ENCODE measurements around the gene SSMEM1. TPM values are rescaled to one million over a fixed set of nuclear protein-coding genes. Genes with fewer than 3 reads are reported as not detected.

Gene SSMEM1
- total and polyA plus RNA-seq, 2 experiments from 2014 or later, result not detected

DNA sequence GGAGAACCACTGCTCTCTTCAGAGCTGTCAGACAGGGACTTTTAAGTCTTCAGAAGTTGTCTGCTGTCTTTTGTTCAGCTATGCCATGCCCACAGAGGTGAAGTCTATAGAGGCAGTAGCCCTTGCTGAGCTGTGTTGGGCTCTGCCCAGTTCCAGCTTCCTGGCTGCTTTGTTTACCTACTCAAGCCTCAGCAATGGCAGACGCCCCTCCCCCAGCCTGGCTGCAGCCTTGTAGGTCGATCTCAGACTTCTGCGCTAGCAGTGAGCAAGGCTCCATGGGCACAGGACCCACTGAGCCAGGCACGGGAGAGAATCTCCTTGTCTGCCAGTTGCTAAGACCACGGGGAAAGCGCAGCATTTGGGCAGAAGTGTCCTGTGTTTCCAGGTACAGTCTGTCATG, 46.9 kb downstream of the SSMEM1 start:
- DNase-seq (ENCODE audit: low spot score), result no peak

DNA sequence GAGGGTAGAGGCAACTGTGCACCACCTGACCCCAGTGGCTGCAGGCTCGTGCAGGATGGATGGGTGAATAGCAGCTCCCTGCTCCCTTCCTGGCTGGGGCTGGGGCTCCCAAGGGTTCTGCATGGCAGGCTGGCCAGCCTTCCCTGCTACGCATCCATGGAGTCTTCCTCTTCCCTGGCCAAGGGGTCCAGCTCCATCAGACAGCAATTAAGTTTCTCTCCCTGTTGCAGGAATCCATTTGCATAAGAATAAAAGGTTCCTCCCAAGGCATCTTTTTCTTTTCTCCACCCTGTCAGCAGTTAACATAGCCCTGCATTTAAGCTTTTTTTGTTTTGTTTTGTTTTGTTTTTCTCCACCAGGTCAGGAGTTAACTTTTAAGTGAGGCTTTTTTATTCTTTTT, 49.0 kb downstream of the SSMEM1 start:
- Histone ChIP-seq H3K4me3 (no peak overlapping the region), H3K36me3 (replicated peaks; ENCODE audit: insufficient read depth, low read depth) (no peaks in the 10 kb centered on the region), H2AFZ (no peak overlapping the region), H3K4me2 (no peak overlapping the region), H4K20me1 (ENCODE audit: insufficient read depth, poor library complexity, severe bottlenecking) (no peaks in the 10 kb centered on the region), H3K27me3 (no peaks in the 10 kb centered on the region), H3K9me3 (ENCODE audit: low read depth) (peaks cover 11% of the 10 kb centered on the region), H3K9me2 (replicated peaks; ENCODE audit: insufficient read depth) (no peaks in the 10 kb centered on the region), H3K27ac (no peak overlapping the region), H3K4me1 (ENCODE audit: insufficient read depth) (no peaks in the 10 kb centered on the region), H3K79me2 (no peaks in the 10 kb centered on the region)
- 76% methylated on average over 2 of the region's 2 CpGs for WGBS (ENCODE audit: low lambda C conversion rate, missing lambda C conversion rate)
- no peak for TF ChIP-seq EZH2phosphoT487 (IDR thresholded peaks at IDR 0.05; ENCODE audit: low read depth, severe bottlenecking, unreplicated experiment)
- TF ChIP-seq, protein P1, sequence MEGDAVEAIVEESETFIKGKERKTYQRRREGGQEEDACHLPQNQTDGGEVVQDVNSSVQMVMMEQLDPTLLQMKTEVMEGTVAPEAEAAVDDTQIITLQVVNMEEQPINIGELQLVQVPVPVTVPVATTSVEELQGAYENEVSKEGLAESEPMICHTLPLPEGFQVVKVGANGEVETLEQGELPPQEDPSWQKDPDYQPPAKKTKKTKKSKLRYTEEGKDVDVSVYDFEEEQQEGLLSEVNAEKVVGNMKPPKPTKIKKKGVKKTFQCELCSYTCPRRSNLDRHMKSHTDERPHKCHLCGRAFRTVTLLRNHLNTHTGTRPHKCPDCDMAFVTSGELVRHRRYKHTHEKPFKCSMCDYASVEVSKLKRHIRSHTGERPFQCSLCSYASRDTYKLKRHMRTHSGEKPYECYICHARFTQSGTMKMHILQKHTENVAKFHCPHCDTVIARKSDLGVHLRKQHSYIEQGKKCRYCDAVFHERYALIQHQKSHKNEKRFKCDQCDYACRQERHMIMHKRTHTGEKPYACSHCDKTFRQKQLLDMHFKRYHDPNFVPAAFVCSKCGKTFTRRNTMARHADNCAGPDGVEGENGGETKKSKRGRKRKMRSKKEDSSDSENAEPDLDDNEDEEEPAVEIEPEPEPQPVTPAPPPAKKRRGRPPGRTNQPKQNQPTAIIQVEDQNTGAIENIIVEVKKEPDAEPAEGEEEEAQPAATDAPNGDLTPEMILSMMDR (IDR thresholded peaks at IDR 0.05; ENCODE audit: poor library complexity), result no peak
- no peak for TF ChIP-seq EZH2 (IDR thresholded peaks at IDR 0.05; ENCODE audit: borderline replicate concordance)
- no peak for DNase-seq (ENCODE audit: low spot score)

More for the DNA sequence above, 46.9 kb downstream of the SSMEM1 start:
- Histone ChIP-seq H3K4me1 (ENCODE audit: insufficient read depth) (no peaks in the 10 kb centered on the region), H3K4me3 (no peak overlapping the region), H3K79me2 (no peaks in the 10 kb centered on the region), H2AFZ (no peak overlapping the region), H3K9me3 (ENCODE audit: low read depth) (peaks cover 11% of the 10 kb centered on the region), H4K20me1 (ENCODE audit: insufficient read depth, poor library complexity, severe bottlenecking) (no peaks in the 10 kb centered on the region), H3K4me2 (no peak overlapping the region), H3K9me2 (replicated peaks; ENCODE audit: insufficient read depth) (no peaks in the 10 kb centered on the region), H3K27me3 (no peaks in the 10 kb centered on the region), H3K27ac (no peak overlapping the region), H3K36me3 (replicated peaks; ENCODE audit: insufficient read depth, low read depth) (no peaks in the 10 kb centered on the region)
- no peak for TF ChIP-seq EZH2 (IDR thresholded peaks at IDR 0.05; ENCODE audit: borderline replicate concordance)
- TF ChIP-seq EZH2phosphoT487 (IDR thresholded peaks at IDR 0.05; ENCODE audit: low read depth, severe bottlenecking, unreplicated experiment), result no peak
- TF ChIP-seq, protein P1 (IDR thresholded peaks at IDR 0.05; ENCODE audit: poor library complexity), result no peak
- WGBS (ENCODE audit: low lambda C conversion rate, missing lambda C conversion rate), result 80% methylated on average over 6 of the region's 6 CpGs

DNA sequence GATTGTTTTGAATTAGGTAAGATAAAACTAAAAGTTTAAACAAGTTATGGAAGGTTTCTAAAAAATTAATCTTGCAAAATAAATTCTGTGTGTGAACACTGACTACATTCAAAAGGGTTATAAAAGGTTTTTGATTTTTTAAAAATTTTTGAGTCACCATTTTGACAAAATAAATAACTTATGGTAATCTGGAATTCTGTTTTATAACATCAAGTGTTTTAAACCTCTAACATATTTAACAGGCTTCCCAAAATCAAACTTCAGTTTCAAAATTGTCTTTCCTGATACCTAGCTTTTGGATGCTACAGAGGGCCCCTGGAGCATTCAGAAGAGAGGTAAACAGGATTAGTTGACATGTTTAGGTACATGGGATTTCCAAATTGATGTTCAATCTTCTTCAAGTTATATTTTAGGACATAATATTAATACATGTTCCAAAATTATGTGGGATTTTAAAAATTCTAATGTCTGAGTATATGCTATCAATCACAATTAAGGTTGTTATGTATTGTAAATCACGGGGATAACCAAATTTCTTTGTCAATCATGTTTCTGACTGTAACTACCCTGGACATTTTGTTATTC, 50.9 kb downstream of the SSMEM1 start:
- no peaks in the 10 kb centered on the region for H3K36me3 ChIP-seq (replicated peaks; ENCODE audit: insufficient read depth, low read depth)
- no peak overlapping the region for H2AFZ ChIP-seq
- H3K9me3 ChIP-seq (ENCODE audit: low read depth), result peaks cover 11% of the 10 kb centered on the region
- H3K4me3 ChIP-seq, result no peak overlapping the region
- no peaks in the 10 kb centered on the region for H3K9me2 ChIP-seq (replicated peaks; ENCODE audit: insufficient read depth)
- H4K20me1 ChIP-seq (ENCODE audit: insufficient read depth, poor library complexity, severe bottlenecking), result no peaks in the 10 kb centered on the region
- DNase-seq (ENCODE audit: low spot score), result no peak
- TF ChIP-seq, protein P1 (IDR thresholded peaks at IDR 0.05; ENCODE audit: poor library complexity), result no peak
- TF ChIP-seq EZH2phosphoT487 (IDR thresholded peaks at IDR 0.05; ENCODE audit: low read depth, severe bottlenecking, unreplicated experiment) (no peak), EZH2 (IDR thresholded peaks at IDR 0.05; ENCODE audit: borderline replicate concordance) (no peak)
- H3K27ac ChIP-seq, result no peak overlapping the region
- H3K79me2 ChIP-seq, result no peaks in the 10 kb centered on the region
- H3K4me1 ChIP-seq (ENCODE audit: insufficient read depth), result peaks cover under 1% of the 10 kb centered on the region
- WGBS (ENCODE audit: low lambda C conversion rate, missing lambda C conversion rate), result 61% methylated on average over 1 of the region's 1 CpG
- no peak overlapping the region for H3K4me2 ChIP-seq
- H3K27me3 ChIP-seq, result no peaks in the 10 kb centered on the region
